ENCODE measurements around the gene PSORS1C1.

Gene PSORS1C1

DNA sequence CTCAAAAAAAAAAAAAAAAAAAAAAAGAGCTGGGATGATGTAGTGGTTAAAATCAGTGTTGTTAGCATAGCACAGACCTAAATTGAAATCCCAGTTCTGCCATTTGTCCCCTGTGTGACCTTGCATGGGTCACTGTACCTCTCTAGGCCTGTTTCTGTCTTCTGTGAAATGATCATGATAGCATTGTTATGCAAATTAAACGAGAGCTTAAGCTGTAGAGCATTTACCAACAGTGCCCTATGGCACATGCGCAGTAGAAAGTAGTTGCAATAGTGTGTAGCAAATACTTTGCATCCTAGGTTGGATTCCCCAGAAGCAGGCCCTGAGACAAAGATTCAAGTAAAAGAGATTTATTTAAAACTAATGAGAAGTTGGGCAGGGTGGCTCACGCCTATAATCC lies 17.0 kb downstream of the PSORS1C1 start:
- Histone ChIP-seq H3K9me3 (ENCODE audit: severe bottlenecking) (no peaks in the 10 kb centered on the region), H3K36me3 (no peaks in the 10 kb centered on the region), H3K27ac (no peak overlapping the region), H3K4me3 (ENCODE audit: low read depth, low read length) (no peak overlapping the region), H3K27me3 (ENCODE audit: insufficient read depth, low read depth, severe bottlenecking) (no peaks in the 10 kb centered on the region)
- TF ChIP-seq, protein P1, sequence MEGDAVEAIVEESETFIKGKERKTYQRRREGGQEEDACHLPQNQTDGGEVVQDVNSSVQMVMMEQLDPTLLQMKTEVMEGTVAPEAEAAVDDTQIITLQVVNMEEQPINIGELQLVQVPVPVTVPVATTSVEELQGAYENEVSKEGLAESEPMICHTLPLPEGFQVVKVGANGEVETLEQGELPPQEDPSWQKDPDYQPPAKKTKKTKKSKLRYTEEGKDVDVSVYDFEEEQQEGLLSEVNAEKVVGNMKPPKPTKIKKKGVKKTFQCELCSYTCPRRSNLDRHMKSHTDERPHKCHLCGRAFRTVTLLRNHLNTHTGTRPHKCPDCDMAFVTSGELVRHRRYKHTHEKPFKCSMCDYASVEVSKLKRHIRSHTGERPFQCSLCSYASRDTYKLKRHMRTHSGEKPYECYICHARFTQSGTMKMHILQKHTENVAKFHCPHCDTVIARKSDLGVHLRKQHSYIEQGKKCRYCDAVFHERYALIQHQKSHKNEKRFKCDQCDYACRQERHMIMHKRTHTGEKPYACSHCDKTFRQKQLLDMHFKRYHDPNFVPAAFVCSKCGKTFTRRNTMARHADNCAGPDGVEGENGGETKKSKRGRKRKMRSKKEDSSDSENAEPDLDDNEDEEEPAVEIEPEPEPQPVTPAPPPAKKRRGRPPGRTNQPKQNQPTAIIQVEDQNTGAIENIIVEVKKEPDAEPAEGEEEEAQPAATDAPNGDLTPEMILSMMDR (IDR thresholded peaks at IDR 0.05; ENCODE audit: low read depth, low read length), result no peak
- no peak for DNase-seq

DNA sequence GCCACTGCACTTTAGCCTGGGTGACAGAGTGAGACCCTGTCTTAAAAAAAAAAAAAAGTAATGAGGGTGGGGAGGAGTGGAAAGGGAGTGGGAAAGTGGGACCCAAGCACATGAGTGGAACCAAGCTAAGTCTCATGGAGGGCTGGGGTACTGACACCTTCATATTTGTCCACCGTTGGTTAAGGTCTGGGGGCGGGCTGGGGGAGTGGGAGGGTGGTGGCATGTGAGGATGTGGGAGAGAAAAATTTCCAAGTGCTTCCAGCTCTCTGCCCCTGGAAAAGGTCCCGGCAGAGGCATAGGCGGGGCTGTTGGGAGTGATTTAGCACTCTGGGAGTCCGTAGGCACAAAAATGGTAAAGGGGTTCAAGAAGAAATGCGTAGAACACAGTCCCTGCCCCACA lies 18.2 kb downstream of the PSORS1C1 start:
- Histone ChIP-seq H3K27me3 (ENCODE audit: insufficient read depth, low read depth, severe bottlenecking) (no peaks in the 10 kb centered on the region), H3K4me3 (ENCODE audit: low read depth, low read length) (no peak overlapping the region), H3K9me3 (ENCODE audit: severe bottlenecking) (no peaks in the 10 kb centered on the region), H3K27ac (no peak overlapping the region), H3K36me3 (no peaks in the 10 kb centered on the region)
- DNase-seq, result no peak
- TF ChIP-seq, protein P1 (IDR thresholded peaks at IDR 0.05; ENCODE audit: low read depth, low read length), result no peak

DNA sequence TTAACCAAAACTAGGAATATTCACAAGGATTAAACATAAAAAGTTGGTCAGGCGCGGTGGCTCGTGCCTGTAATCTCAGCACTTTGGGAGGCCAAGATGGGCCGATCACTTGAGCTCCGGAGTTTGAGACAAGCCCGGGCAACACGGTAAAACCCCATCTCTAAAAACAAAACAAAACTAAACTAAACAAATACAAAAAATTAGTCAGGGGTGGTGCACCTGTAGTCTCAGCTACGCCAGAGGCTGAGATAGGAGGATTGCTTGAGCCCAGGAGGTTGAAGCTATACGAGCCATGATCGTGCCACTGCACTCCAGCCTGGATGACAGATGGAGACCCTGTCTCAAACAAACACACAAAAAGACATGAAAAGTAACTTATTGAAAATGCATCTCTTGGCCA lies 21.1 kb downstream of the PSORS1C1 start:
- TF ChIP-seq, protein P1 (IDR thresholded peaks at IDR 0.05; ENCODE audit: low read depth, low read length), result no peak
- no peak overlapping the region for H3K27ac ChIP-seq
- no peaks in the 10 kb centered on the region for H3K27me3 ChIP-seq (ENCODE audit: insufficient read depth, low read depth, severe bottlenecking)
- H3K4me3 ChIP-seq (ENCODE audit: low read depth, low read length), result no peak overlapping the region
- no peaks in the 10 kb centered on the region for H3K36me3 ChIP-seq
- no peak for DNase-seq
- H3K9me3 ChIP-seq (ENCODE audit: severe bottlenecking), result peaks cover 2% of the 10 kb centered on the region

DNA sequence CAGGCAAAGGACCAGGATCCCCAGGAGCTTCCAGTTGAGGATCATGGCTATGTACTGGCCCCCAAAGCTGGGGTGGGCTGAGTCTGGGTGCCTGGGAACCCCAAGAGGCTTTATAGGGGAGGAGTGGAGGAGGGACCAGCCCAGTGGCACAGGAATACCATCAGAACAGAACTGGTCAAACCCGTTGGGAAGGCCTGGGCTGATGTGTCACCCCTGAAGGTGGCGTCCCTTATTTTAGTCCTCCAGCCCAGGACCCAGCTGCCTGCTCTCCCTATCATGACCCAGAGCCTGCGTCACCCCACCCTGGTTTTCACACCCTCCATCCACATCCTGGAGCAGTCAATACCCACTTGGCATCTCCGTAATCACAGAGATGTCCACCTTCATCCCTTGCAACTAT lies 24.4 kb downstream of the PSORS1C1 start, which contains the start of gene PSORS1C2:
Gene PSORS1C2, minus strand, starts transcription at position 85 of the 400 bp plus-strand sequence. Its CDS starts 40 bp downstream, at position 45.
- peaks cover 18% of the 10 kb centered on the region for H3K36me3 ChIP-seq
- no peak for DNase-seq
- TF ChIP-seq, protein P1 (IDR thresholded peaks at IDR 0.05; ENCODE audit: low read depth, low read length), result no peak
- no peak within 1 kb of the TSS for H3K27ac ChIP-seq
- H3K4me3 ChIP-seq (ENCODE audit: low read depth, low read length), result no peak within 1 kb of the TSS
- peaks cover 2% of the 10 kb centered on the region for H3K9me3 ChIP-seq (ENCODE audit: severe bottlenecking)
- H3K27me3 ChIP-seq (ENCODE audit: insufficient read depth, low read depth, severe bottlenecking), result no peaks in the 10 kb centered on the region

DNA sequence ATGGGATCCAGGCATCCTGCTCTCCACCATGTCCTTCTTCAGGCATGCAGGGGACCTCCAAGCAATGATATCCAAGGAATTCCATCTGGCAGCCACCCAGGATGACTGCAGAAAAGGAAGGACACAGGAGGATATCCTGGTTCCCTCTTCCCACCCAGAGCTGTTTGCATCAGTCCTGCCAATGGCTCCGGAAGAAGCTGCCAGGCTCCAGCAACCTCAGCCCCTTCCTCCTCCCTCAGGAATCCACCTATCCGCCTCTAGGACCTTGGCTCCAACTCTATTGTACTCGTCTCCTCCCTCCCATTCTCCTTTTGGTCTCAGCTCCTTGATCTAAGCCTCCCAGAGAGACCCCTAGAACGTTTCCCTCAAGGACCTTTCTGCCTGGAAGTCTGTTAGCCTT lies 25.0 kb downstream of the PSORS1C1 start:
- Histone ChIP-seq H3K27ac (no peak overlapping the region), H3K4me3 (ENCODE audit: low read depth, low read length) (no peak overlapping the region), H3K36me3 (peaks cover 24% of the 10 kb centered on the region), H3K9me3 (ENCODE audit: severe bottlenecking) (peaks cover 2% of the 10 kb centered on the region), H3K27me3 (ENCODE audit: insufficient read depth, low read depth, severe bottlenecking) (no peaks in the 10 kb centered on the region)
- TF ChIP-seq, protein P1 (IDR thresholded peaks at IDR 0.05; ENCODE audit: low read depth, low read length), result no peak
- DNase-seq, result no peak

DNA sequence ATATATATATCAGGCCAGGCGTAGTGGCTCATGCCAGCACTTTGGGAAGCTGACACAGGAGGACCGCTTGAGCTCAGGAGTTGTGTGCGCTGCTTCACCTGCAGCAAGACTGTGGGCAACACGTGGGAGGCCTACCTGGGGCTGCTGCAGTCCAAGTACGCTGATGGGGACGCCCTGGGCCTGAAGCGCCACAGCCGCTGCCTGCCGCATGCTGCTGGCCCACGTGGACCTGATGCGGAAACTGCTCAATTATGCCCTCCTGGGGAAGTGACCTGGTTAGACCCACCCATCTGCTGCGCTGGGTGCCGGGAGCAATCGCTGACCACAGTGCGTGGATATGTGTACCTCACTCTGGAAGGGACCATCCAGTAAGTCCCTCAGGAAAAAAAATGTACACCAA lies 26.0 kb downstream of the PSORS1C1 start:
- Histone ChIP-seq H3K27me3 (ENCODE audit: insufficient read depth, low read depth, severe bottlenecking) (no peaks in the 10 kb centered on the region), H3K27ac (no peak overlapping the region), H3K36me3 (peaks cover 35% of the 10 kb centered on the region), H3K9me3 (ENCODE audit: severe bottlenecking) (peaks cover 2% of the 10 kb centered on the region), H3K4me3 (ENCODE audit: low read depth, low read length) (no peak overlapping the region)
- TF ChIP-seq, protein P1 (IDR thresholded peaks at IDR 0.05; ENCODE audit: low read depth, low read length), result no peak
- no peak for DNase-seq

All from WERI-Rb-1 (cell line).